ENCODE measurements around the gene P2RY13. TPM values are rescaled to one million over a fixed set of nuclear protein-coding genes. Genes with fewer than 3 reads are reported as not detected.

P2RY13 gene
- total and polyA plus RNA-seq, 2 of the 13 experiments (the other 11 are each of a cell fraction or from before 2014, with no cell fraction given) = not detected

DNA sequence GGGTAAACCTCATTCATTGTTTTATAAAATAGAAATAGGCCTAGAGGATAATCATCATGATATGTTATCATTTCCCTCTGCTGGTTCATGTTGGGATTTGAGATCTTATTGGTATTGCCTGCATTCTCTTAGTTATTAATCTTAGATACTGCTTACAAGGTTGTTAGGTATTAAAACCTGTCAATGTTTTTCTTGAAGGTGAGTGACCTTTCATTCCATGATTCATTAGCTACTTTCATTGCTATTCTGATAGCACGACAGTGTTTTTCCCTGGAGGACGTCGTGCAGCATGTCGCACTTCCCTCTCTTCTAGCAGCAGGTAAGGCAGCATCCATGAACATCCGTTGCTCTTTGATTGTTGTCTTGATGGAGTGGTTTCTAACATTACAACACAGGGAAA, 38.1 kb upstream of the P2RY13 start:
- ATAC-seq (no peak), FAIRE-seq (no peak), DNase-seq (ENCODE audit: low spot score) (no peak)
- in situ Hi-C loops (cut with HindIII; ENCODE audit: extremely low pct_ligation_motif_present, low pct_unique_long_range_greater_than_20kb) = no loop called here
- 50% methylated on average over 5 of the region's 5 CpGs for WGBS (ENCODE audit: low lambda C conversion rate)
- no peak overlapping the region for H3K27ac ChIP-seq (ENCODE audit: extremely low read length, insufficient read depth, low read length)
- intact Hi-C loops (cut with micrococcal nuclease; ENCODE audit: unreplicated experiment) = no loop called here
- H3K4me2 ChIP-seq (ENCODE audit: low read depth, low read length) = no peak overlapping the region
- H3K79me2 ChIP-seq (ENCODE audit: insufficient read depth, low read length) = no peaks in the 10 kb centered on the region
- H2AFZ ChIP-seq (ENCODE audit: low read length) = no peak overlapping the region
- ChIA-PET POLR2A (no interaction called here), CTCF (ENCODE audit: low intra/inter-chr PET ratio, low total read pairs) (no interaction called here)
- BruUV-seq (replicated peaks) = no TSS peak
- no peaks in the 10 kb centered on the region for H3K36me3 ChIP-seq (replicated peaks in 1 of 2; ENCODE audit: control insufficient read depth in 1 of 2, insufficient read depth in 2 of 2, low read length in 2 of 2)
- no peaks in the 10 kb centered on the region for H4K20me1 ChIP-seq (ENCODE audit: insufficient read depth, low read length)
- H3K9ac ChIP-seq (ENCODE audit: insufficient read depth, low read depth, low read length) = no peak overlapping the region
- H3K27me3 ChIP-seq (ENCODE audit: control insufficient read depth in 1 of 2, insufficient read depth in 2 of 2, low read length in 2 of 2) = no peaks in the 10 kb centered on the region
- H3K4me3 ChIP-seq (replicated peaks in 1 of 3; ENCODE audit: insufficient read depth in 1 of 3, low read depth in 2 of 3, low read length in 3 of 3) = no peak overlapping the region
- H3K9me3 ChIP-seq (ENCODE audit: low read length) = no peaks in the 10 kb centered on the region
- no peaks in the 10 kb centered on the region for H3K4me1 ChIP-seq (ENCODE audit: insufficient read depth, low read length)
- TF ChIP-seq, protein P1, sequence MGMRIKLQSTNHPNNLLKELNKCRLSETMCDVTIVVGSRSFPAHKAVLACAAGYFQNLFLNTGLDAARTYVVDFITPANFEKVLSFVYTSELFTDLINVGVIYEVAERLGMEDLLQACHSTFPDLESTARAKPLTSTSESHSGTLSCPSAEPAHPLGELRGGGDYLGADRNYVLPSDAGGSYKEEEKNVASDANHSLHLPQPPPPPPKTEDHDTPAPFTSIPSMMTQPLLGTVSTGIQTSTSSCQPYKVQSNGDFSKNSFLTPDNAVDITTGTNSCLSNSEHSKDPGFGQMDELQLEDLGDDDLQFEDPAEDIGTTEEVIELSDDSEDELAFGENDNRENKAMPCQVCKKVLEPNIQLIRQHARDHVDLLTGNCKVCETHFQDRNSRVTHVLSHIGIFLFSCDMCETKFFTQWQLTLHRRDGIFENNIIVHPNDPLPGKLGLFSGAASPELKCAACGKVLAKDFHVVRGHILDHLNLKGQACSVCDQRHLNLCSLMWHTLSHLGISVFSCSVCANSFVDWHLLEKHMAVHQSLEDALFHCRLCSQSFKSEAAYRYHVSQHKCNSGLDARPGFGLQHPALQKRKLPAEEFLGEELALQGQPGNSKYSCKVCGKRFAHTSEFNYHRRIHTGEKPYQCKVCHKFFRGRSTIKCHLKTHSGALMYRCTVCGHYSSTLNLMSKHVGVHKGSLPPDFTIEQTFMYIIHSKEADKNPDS (CRISPR knock-in tag; IDR thresholded peaks at IDR 0.05) = no peak
- TF ChIP-seq, protein P2, sequence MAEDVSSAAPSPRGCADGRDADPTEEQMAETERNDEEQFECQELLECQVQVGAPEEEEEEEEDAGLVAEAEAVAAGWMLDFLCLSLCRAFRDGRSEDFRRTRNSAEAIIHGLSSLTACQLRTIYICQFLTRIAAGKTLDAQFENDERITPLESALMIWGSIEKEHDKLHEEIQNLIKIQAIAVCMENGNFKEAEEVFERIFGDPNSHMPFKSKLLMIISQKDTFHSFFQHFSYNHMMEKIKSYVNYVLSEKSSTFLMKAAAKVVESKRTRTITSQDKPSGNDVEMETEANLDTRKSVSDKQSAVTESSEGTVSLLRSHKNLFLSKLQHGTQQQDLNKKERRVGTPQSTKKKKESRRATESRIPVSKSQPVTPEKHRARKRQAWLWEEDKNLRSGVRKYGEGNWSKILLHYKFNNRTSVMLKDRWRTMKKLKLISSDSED (CRISPR knock-in tag; IDR thresholded peaks at IDR 0.05) = no peak
- TF ChIP-seq, protein P3, sequence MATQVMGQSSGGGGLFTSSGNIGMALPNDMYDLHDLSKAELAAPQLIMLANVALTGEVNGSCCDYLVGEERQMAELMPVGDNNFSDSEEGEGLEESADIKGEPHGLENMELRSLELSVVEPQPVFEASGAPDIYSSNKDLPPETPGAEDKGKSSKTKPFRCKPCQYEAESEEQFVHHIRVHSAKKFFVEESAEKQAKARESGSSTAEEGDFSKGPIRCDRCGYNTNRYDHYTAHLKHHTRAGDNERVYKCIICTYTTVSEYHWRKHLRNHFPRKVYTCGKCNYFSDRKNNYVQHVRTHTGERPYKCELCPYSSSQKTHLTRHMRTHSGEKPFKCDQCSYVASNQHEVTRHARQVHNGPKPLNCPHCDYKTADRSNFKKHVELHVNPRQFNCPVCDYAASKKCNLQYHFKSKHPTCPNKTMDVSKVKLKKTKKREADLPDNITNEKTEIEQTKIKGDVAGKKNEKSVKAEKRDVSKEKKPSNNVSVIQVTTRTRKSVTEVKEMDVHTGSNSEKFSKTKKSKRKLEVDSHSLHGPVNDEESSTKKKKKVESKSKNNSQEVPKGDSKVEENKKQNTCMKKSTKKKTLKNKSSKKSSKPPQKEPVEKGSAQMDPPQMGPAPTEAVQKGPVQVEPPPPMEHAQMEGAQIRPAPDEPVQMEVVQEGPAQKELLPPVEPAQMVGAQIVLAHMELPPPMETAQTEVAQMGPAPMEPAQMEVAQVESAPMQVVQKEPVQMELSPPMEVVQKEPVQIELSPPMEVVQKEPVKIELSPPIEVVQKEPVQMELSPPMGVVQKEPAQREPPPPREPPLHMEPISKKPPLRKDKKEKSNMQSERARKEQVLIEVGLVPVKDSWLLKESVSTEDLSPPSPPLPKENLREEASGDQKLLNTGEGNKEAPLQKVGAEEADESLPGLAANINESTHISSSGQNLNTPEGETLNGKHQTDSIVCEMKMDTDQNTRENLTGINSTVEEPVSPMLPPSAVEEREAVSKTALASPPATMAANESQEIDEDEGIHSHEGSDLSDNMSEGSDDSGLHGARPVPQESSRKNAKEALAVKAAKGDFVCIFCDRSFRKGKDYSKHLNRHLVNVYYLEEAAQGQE (IDR thresholded peaks at IDR 0.05; ENCODE audit: borderline replicate concordance in 1 of 2, low read depth in 1 of 2, low read length in 2 of 2) = no peak
- TF ChIP-seq NR2F2 (IDR thresholded peaks at IDR 0.05; ENCODE audit: borderline replicate concordance, low read depth) (no peak), ZNF543 (CRISPR knock-in tag; IDR thresholded peaks at IDR 0.05) (no peak), HDAC1 (CRISPR knock-in tag; IDR thresholded peaks at IDR 0.05) (no peak), MZF1 (CRISPR knock-in tag; IDR thresholded peaks at IDR 0.05; ENCODE audit: borderline replicate concordance) (no peak), ZNF274 (CRISPR knock-in tag; IDR thresholded peaks at IDR 0.05) (no peak), TCF7 (IDR thresholded peaks at IDR 0.05; ENCODE audit: low read depth) (no peak), ATF7 (IDR thresholded peaks at IDR 0.05) (no peak), ATF7 (CRISPR knock-in tag; IDR thresholded peaks at IDR 0.05) (no peak)
- TF ChIP-seq, protein P4, sequence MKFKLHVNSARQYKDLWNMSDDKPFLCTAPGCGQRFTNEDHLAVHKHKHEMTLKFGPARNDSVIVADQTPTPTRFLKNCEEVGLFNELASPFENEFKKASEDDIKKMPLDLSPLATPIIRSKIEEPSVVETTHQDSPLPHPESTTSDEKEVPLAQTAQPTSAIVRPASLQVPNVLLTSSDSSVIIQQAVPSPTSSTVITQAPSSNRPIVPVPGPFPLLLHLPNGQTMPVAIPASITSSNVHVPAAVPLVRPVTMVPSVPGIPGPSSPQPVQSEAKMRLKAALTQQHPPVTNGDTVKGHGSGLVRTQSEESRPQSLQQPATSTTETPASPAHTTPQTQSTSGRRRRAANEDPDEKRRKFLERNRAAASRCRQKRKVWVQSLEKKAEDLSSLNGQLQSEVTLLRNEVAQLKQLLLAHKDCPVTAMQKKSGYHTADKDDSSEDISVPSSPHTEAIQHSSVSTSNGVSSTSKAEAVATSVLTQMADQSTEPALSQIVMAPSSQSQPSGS (CRISPR knock-in tag; IDR thresholded peaks at IDR 0.05) = no peak
- TF ChIP-seq, protein P5, sequence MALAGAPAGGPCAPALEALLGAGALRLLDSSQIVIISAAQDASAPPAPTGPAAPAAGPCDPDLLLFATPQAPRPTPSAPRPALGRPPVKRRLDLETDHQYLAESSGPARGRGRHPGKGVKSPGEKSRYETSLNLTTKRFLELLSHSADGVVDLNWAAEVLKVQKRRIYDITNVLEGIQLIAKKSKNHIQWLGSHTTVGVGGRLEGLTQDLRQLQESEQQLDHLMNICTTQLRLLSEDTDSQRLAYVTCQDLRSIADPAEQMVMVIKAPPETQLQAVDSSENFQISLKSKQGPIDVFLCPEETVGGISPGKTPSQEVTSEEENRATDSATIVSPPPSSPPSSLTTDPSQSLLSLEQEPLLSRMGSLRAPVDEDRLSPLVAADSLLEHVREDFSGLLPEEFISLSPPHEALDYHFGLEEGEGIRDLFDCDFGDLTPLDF (CRISPR knock-in tag; IDR thresholded peaks at IDR 0.05) = no peak
- TF ChIP-seq, protein P6, sequence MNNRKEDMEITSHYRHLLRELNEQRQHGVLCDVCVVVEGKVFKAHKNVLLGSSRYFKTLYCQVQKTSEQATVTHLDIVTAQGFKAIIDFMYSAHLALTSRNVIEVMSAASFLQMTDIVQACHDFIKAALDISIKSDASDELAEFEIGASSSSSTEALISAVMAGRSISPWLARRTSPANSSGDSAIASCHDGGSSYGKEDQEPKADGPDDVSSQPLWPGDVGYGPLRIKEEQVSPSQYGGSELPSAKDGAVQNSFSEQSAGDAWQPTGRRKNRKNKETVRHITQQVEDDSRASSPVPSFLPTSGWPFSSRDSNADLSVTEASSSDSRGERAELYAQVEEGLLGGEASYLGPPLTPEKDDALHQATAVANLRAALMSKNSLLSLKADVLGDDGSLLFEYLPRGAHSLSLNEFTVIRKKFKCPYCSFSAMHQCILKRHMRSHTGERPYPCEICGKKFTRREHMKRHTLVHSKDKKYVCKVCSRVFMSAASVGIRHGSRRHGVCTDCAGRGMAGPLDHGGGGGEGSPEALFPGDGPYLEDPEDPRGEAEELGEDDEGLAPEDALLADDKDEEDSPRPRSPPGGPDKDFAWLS (CRISPR knock-in tag; IDR thresholded peaks at IDR 0.05; ENCODE audit: borderline replicate concordance) = no peak
